Panc1 (cell line): ENCODE measurements around the gene GPSM1.

ENCODE experiments used
- CTCF ChIP-seq: fragments of 450-650 bp; IDR thresholded peaks from 2 replicates; pipeline ENCODE4 v1.5.1; 2017; ENCODE audit warnings: mild to moderate bottlenecking
- POLR2AphosphoS5 ChIP-seq: IDR thresholded peaks from 2 replicates; pipeline ENCODE4 v1.6.1; 2012; ENCODE audit warnings: mild to moderate bottlenecking, low read depth, low read length, moderate library complexity
- REST ChIP-seq, 2 experiments: IDR thresholded peaks; 2 replicates each; pipeline ENCODE4 v1.6.1; 2011 to 2012; ENCODE audit warnings: low read depth in 2 of 2, control low read depth in 1 of 2, low read length in 1 of 2, mild to moderate bottlenecking in 1 of 2, moderate library complexity in 1 of 2; ENCODE audit not compliant: insufficient read depth in 1 of 2
- TCF7L2 ChIP-seq: IDR thresholded peaks from 2 replicates; pipeline ENCODE4 v1.6.1; 2011; ENCODE audit warnings: mild to moderate bottlenecking, low read depth, low read length, inconsistent platforms

GRCh38 chr9:136333486-136333885 is 6.1 kb downstream of the GPSM1 start:
- TF ChIP-seq CTCF: no peak
- TF ChIP-seq POLR2AphosphoS5: no peak
- no peak for TF ChIP-seq TCF7L2
- no peak for TF ChIP-seq REST (IDR thresholded peaks at IDR 0.05; ENCODE audit: insufficient read depth in 1 of 2, low read depth in 2 of 2, low read length in 1 of 2)
